Ramos (cell line): ENCODE data around the gene RAB23.
"Not testable (repeated sequence)": the region's sequence is repeated elsewhere in the genome, so short reads cannot be mapped to it uniquely, and the experiment has no call there.

Source experiments
- in situ Hi-C: fragments of 300-500 bp; cut with MboI; formaldehyde crosslinking; loops from one replicate; pipeline ENCODE4 v1.14.3; 2022; ENCODE audit warnings: low sequenced_read_pairs; ENCODE audit not compliant: unreplicated experiment

The RAB23 gene

GRCh38 chr6:57243954-57244353 lies 21.8 kb upstream of the RAB23 start:
- in situ Hi-C loops = no loop called here

- in situ Hi-C loops = not testable (repeated sequence)
Observed at GRCh38 chr6:57243526-57243925, 21.4 kb upstream of the RAB23 start.

GRCh38 chr6:57242505-57242904 lies 20.4 kb upstream of the RAB23 start:
- in situ Hi-C loops = no loop called here

DNA sequence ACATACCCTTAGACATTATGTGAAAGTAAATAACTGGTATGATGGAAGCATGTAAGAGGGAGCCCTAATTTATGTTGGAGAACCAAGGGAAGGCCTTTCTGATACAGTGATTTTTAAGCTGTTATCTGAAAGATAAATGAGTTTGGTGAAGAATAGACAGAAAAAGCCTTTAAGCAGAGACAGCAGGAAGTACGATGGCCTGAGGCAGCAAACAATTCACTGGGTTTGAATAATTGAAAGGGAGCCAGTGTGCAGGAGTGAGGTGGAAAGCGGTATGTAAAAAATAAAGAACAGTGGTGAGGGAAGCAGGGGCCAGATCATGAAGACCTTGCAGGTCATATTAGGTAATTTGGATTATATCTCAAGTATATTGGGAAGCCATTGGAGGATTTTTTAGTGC lies 4.1 kb upstream of the RAB23 start:
- in situ Hi-C loops = no loop called here

DNA sequence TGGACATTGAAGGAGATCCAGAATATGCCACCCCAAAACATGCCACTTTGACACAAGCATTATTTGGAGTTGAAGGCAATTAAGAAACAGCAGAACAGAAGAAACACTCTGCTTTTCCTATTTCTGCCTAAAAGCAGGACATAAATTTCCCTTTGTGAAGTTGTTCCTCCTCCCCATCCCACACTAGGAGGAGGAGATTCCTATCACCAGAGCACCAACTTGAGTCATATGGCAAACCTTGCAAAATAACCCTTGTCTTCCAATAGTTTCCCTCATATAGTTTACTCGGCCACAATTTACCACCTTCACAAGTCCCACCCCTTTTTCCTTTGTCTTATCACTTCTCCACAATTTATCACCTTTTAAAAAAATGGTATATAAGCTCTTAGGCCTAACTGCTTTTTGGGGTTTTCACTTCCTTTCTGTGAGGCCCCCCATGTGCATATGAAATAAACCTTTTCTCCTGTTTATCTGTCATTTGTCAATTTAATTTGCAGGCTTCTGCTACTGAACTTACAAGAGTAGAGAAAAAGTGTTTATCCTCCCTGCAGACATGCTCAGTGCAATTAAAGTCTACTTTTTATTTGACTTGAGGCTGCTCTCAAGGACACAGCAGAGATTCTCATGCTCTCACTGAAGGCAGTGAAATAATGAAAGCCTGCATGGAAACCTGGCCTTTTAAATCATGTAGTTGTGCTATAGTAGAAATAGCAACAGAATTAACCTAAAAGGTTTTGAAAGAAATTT lies 2.8 kb upstream of the RAB23 start:
- in situ Hi-C loops = no loop called here

DNA sequence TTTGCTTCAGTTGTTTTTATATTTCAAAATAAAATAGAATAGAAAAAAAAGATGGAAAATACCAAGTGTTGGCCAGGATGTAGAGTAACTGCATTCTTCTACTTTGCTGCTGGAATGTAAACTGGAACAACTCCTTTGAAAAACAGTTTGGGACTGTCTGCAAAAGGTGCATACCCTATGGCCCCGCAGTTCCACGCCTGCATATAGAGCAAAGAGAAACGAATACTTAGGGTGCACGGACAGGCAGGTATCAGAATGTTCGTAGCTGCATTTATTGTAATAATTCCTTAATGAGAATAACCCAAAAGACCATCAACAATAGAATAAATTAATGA lies 603 bp upstream of the RAB23 start:
- in situ Hi-C loops = no loop called here

DNA sequence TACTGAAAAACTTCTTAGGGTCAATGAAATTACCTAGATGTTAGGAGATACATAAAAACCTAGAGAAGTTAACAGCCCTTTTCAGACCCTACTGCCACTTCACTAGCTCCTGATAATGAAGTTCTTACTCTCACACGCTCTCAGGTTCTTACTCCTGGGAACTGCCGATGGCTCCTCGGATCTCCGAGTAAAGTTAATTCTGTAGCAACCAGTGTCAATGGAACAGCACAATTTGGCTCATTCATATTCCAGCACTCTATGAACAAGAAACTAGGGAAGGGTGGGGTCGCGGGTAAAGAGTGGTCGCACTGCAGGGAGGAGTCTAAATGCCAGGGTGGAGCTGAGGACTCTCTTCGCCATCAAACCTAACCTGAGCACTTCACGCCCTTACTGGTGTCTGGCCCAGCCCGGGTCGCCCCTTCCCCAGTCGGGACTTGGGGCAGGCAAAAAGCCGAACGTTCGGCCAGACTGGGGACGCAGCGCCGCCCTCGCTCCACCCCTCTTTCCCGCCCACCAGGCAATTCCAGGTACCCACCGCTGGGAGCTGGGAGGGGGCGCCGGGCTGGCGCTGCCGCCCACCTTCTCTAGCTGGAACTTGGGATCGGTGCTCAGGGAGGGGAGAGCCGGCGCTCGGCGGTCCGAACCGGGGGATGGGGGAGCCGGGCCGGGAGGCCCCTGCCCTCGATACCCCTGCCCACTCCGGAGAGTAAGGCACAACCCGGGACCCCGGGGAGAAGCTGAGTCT lies 744 bp downstream of the RAB23 start:
- in situ Hi-C loops = no loop called here

DNA sequence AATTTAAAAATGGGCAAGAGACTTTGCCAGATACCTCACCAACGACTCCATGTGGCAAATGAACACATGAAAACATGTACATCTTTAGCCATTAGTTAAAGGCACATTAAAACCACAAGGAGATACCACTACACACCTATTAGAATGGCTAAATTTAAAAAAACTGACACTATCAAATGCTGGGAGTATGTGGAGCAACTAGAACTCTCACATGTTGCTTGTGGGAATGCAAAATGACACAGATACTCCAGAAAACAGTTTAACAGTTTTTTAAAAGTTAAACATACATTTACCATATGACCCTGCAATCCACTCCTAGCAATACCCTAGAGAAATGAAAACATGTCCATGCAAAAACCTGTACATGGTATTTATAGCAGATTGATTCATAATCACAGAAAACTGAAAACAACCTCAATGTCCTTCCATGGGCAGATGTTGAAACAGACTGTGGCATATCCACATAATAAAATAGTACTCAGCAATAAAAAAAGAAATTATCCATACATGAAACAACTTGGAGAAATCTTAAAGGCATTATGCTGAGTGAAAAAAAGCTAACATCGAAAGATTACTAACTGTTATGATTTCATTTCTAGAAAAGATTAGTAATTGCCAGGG lies 1.9 kb downstream of the RAB23 start:
- in situ Hi-C loops = no loop called here

DNA sequence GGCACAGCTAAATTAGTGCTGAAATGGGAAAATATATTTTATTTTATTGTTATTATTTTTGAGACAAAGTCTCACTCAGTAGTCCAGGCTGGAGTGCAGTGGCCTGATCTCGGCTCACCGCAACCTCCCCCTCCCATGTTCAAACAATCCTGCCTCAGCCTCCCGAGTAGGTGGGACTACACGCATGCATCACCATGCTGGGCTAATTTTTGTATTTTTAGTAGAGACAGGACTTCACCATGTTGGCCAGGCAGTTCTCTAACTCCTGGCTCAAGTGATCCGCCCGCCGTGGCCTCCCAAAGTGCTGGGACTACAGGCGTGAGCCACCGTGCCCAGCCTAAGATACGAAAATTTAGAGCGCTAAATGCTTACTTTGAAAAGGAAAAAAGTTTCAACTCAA lies 4.8 kb downstream of the RAB23 start:
- in situ Hi-C loops = no loop called here

GRCh38 chr6:57216235-57217101 lies 5.6 kb downstream of the RAB23 start:
- in situ Hi-C loops = no loop called here

GRCh38 chr6:57215260-57215659 lies 6.8 kb downstream of the RAB23 start:
- in situ Hi-C loops = no loop called here

GRCh38 chr6:57210060-57210459 lies 12.0 kb downstream of the RAB23 start:
- in situ Hi-C loops = no loop called here

DNA sequence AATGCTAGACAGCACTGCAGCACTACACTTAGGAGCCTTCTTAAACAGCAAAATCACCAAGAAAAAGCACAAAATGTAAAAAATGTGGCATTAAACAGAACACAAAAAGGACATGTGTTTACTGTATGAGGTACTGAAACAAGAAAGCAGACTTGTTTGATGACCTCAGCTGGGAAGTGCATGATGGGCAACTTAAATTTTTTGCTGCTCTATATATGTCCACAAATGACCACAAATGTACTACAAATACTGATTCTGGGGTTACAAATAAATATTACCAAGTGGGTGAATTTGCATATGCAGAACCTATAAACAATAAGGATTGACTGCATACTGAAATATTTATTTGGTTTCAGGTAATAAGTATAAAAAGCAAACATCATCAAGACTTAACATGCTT lies 13.1 kb downstream of the RAB23 start:
- in situ Hi-C loops = no loop called here

- in situ Hi-C loops = no loop called here
Observed at GRCh38 chr6:57207872-57208271, 14.2 kb downstream of the RAB23 start.

DNA sequence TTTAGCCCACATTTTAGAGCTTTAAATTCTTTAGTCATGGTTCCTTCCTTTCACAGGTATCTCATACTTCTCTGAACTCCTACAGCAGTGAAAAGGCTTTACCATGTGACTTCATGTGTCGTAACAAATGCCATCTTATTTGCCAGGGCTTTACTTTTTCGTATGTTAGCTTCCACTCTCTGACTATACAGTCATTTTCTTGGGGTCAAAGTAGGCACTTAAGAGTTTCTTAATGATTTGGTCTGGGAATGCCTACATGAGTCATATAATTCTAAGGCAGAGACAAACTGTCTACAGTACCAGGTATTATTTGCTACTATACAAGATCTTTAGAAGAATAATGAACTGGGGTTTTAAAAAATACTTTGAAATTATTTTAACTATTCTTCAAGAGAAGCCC lies 15.0 kb downstream of the RAB23 start:
- in situ Hi-C loops = no loop called here

DNA sequence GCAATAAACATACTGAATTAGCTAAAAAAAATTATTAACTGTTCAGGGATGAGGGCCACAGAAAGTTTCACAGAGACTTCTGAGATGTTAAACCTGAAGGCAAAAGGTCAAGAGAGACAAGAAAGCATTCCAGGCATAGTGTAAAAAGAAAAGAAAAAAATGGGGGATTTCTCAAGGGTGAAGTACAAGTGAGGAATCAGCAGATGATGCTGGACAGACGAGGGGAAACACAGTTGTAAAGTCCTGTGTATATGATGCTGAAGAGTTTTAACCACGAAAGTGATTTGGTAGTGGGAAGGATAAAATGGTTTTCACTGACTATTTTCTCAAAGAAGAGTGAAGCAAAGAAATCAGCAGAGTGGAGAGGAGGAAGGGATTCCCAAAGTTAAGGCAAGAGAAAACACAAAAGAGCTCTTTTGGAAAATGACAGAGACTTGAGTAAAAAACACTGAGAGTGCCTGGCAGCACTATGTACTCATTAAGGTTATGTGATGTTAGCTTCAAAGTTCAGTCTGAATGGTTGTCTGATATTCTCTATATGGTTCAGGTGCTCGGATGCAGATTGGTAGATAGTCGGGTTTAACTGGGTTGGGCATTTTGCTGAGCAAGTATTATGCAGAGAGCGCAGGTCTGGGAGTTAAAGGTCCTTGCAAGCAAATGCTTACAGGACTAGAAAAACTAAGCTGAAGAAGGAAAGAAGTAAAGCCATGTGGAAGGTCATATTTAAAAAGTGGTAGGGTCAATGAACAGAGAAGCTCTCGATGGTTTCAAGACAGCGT lies 16.4 kb downstream of the RAB23 start:
- in situ Hi-C loops = no loop called here

- in situ Hi-C loops = no loop called here
Observed at GRCh38 chr6:57201718-57202117, 20.4 kb downstream of the RAB23 start.

DNA sequence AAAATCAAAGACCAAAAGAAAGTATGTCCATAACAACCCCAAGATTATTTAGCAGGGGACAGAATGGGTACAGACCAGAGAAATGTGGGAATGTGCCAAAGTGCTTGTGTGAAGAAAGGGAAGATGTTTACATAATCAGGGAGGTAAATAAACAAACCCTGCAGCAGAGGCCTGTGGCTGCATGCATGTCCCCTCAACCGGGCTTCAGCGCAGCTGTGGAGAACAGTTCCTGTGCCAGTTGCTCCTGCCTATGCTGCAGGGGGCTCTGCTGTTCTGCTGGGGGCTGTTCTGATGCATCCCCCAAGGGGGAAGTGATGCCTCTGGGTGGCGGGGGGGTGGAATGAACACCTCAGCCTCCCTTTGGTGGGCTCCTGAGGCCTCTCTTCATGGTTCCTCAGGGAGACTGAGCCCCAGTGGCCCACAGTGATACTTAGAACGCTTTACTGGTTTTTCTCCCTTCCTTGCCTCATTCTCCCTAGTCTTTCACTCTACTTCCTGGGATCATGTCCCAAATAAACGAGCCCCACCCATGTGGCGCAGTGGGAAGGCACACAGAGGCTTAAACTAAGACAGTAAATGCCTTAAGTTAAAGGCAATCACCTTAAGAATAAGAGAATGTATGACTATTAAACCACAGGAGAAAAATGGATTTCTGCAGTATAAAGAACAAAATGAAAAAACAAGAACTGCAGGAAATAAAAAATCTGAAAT lies 23.0 kb downstream of the RAB23 start:
- in situ Hi-C loops = no loop called here

GRCh38 chr6:57195457-57195856 lies 26.6 kb downstream of the RAB23 start:
- in situ Hi-C loops = no loop called here
